ENCODE results near the gene COX20.

DNA sequence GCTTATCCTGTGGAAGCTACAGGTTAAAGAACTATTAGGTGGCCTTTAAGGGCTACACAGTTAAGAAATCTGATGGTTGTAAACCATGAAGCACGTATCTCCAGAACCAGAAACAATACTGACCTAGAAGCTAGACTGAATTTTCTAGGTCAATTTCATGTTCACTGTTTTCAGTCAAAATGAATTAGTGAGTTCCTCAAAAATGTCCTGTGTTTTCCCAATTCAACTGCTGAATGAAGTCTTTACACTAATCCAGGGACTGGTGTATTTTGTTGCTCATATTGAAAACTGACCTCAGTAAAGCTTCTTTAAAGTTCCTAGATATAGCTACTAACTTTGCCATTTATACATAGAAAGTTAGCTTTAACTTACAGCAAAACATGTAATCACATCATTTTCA, 22.9 kb downstream of the COX20 start:
- TF ChIP-seq EP300 (IDR thresholded peaks at IDR 0.05): no peak
- TF ChIP-seq CTCF (IDR thresholded peaks at IDR 0.05): no peak
- no peak for TF ChIP-seq POLR2A (IDR thresholded peaks at IDR 0.05)

All from ovary (tissue), 3 donors.